Measurements from ENCODE around the gene STRN3. TPM values are rescaled to one million over a fixed set of nuclear protein-coding genes. Genes with fewer than 3 reads are reported as not detected.

The STRN3 gene
- total and polyA plus RNA-seq, 2 donors (not counting 1 experiment from before 2014, with no cell fraction given) = 7.7 to 43.9 TPM

- no peaks in the 10 kb centered on the region for H3K27me3 ChIP-seq (replicated peaks in 1 of 4; ENCODE audit: control extremely low read depth in 1 of 4, control insufficient read depth in 3 of 4, insufficient read depth in 4 of 4, low read length in 3 of 4)
- TF ChIP-seq CTCF (IDR thresholded peaks at IDR 0.05) = no peak
- no peak for TF ChIP-seq EZH2 (IDR thresholded peaks at IDR 0.05; ENCODE audit: borderline replicate concordance, insufficient read depth, low read depth, low read length, poor library complexity, severe bottlenecking)
- H3K4me2 ChIP-seq (replicated peaks; ENCODE audit: low read depth, low read length, poor library complexity, severe bottlenecking) = no peak overlapping the region
- POLR2A ChIA-PET = no interaction called here
- ATAC-seq (ENCODE audit: low read depth) (no peak), DNase-seq (no peak)
- H3K36me3 ChIP-seq (replicated peaks in 1 of 2; ENCODE audit: control extremely low read depth in 1 of 2, control insufficient read depth in 1 of 2, extremely low read depth in 1 of 2, insufficient read depth in 2 of 2, low read length in 1 of 2) = peaks cover 2 to 9% of the 10 kb centered on the region in 2 experiments
- no peak overlapping the region for H3K4me3 Mint-ChIP-seq
- peaks cover 70% of the 10 kb centered on the region for H3K79me2 ChIP-seq (ENCODE audit: control insufficient read depth, insufficient read depth, low read length)
- no peak overlapping the region for H3K4me3 ChIP-seq (ENCODE audit: control extremely low read depth in 1 of 5, extremely low read depth in 1 of 5, insufficient read depth in 1 of 5, low read depth in 2 of 5, low read length in 4 of 5)
- 96% methylated on average over 3 of the region's 3 CpGs for WGBS (ENCODE audit: insufficient coverage)
- H3K4me1 ChIP-seq (ENCODE audit: control insufficient read depth in 2 of 2, insufficient read depth in 2 of 2, low read length in 2 of 2) = no peaks in the 10 kb centered on the region
- H3K9me3 Mint-ChIP-seq (ENCODE audit: insufficient read depth) = peaks cover 2% of the 10 kb centered on the region
- no peaks in the 10 kb centered on the region for H3K27me3 Mint-ChIP-seq
- CTCF ChIA-PET = interaction anchor here (1.2 to 1.6 kb wide), 3 partner anchors 8 to 24 kb away, joined by 3 read pairs; no protein-coding TSS in a partner anchor
- intact Hi-C loops (cut with micrococcal nuclease) = no loop called here
- H4K20me1 ChIP-seq (ENCODE audit: control insufficient read depth, insufficient read depth, low read length, poor library complexity, severe bottlenecking) = peaks cover 13% of the 10 kb centered on the region
- no peak overlapping the region for H3K9ac ChIP-seq (ENCODE audit: low read length)
- H3K27ac Mint-ChIP-seq = no peak overlapping the region
- H2AFZ ChIP-seq (ENCODE audit: insufficient read depth, low read depth, low read length, poor library complexity, severe bottlenecking) = no peak overlapping the region
- H3K4me1 Mint-ChIP-seq = peaks cover 8% of the 10 kb centered on the region
- no peak overlapping the region for H3K27ac ChIP-seq (ENCODE audit: low read length in 2 of 2)
- H3K9me3 ChIP-seq (ENCODE audit: control extremely low read depth in 1 of 3, control insufficient read depth in 2 of 3, insufficient read depth in 1 of 3, low read length in 2 of 3) = peaks cover 8 to 14% (median 10%) of the 10 kb centered on the region in 3 donors
These were observed 22.9 kb downstream of the STRN3 start for GRCh38 chr14:31003284-31003683.

DNA sequence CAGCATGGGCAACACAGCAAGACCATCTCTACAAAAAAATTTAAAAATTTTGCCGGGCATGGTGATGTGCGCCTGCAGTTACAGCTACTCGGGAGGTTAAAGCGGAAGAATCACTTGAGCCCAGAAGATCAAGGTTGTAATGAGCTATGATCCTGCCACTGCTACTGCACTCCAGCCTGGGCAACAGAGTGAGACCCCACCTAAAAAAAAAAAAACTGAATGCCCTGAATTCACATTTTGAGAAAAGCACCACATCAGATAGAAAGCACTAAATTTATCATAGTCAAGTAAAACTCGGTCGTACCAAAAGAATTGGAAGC lies 24.9 kb downstream of the STRN3 start:
- Histone ChIP-seq H3K4me3 (ENCODE audit: control extremely low read depth in 1 of 5, extremely low read depth in 1 of 5, insufficient read depth in 1 of 5, low read depth in 2 of 5, low read length in 4 of 5) (no peak overlapping the region), H3K4me2 (replicated peaks; ENCODE audit: low read depth, low read length, poor library complexity, severe bottlenecking) (no peak overlapping the region), H3K9ac (ENCODE audit: low read length) (no peak overlapping the region), H3K36me3 (replicated peaks in 1 of 2; ENCODE audit: control extremely low read depth in 1 of 2, control insufficient read depth in 1 of 2, extremely low read depth in 1 of 2, insufficient read depth in 2 of 2, low read length in 1 of 2) (peaks cover 2 to 9% of the 10 kb centered on the region in 2 experiments), H3K27ac (ENCODE audit: low read length in 2 of 2) (no peak overlapping the region), H3K9me3 (ENCODE audit: control extremely low read depth in 1 of 3, control insufficient read depth in 2 of 3, insufficient read depth in 1 of 3, low read length in 2 of 3) (peaks cover 12 to 21% (median 15%) of the 10 kb centered on the region in 3 donors), H4K20me1 (ENCODE audit: control insufficient read depth, insufficient read depth, low read length, poor library complexity, severe bottlenecking) (peaks cover 27% of the 10 kb centered on the region), H3K27me3 (replicated peaks in 1 of 4; ENCODE audit: control extremely low read depth in 1 of 4, control insufficient read depth in 3 of 4, insufficient read depth in 4 of 4, low read length in 3 of 4) (no peaks in the 10 kb centered on the region), H3K4me1 (ENCODE audit: control insufficient read depth in 2 of 2, insufficient read depth in 2 of 2, low read length in 2 of 2) (no peaks in the 10 kb centered on the region), H3K79me2 (ENCODE audit: control insufficient read depth, insufficient read depth, low read length) (peaks cover 80% of the 10 kb centered on the region), H2AFZ (ENCODE audit: insufficient read depth, low read depth, low read length, poor library complexity, severe bottlenecking) (no peak overlapping the region)
- DNase-seq (no peak), ATAC-seq (ENCODE audit: low read depth) (no peak)
- no peaks in the 10 kb centered on the region for H3K27me3 Mint-ChIP-seq
- H3K4me1 Mint-ChIP-seq = peaks cover 12% of the 10 kb centered on the region
- no peak overlapping the region for H3K4me3 Mint-ChIP-seq
- intact Hi-C loops (cut with micrococcal nuclease) = no loop called here
- CTCF ChIA-PET = no interaction called here
- peaks cover 6% of the 10 kb centered on the region for H3K9me3 Mint-ChIP-seq (ENCODE audit: insufficient read depth)
- POLR2A ChIA-PET = interaction anchor here (0.6 kb wide), 1 partner anchor 24 kb away, joined by 3 read pairs; the partner anchor contains the start of gene AP4S1
- TF ChIP-seq CTCF (IDR thresholded peaks at IDR 0.05) (no peak), EZH2 (IDR thresholded peaks at IDR 0.05; ENCODE audit: borderline replicate concordance, insufficient read depth, low read depth, low read length, poor library complexity, severe bottlenecking) (no peak)
- 97% methylated on average over 6 of the region's 6 CpGs for WGBS (ENCODE audit: insufficient coverage)
- H3K27ac Mint-ChIP-seq = no peak overlapping the region

Measured in B cell (primary cell).